ENCODE data around the gene NTN1. TPM values are rescaled to one million over a fixed set of nuclear protein-coding genes. Genes with fewer than 3 reads are reported as not detected.

Gene NTN1
- total RNA-seq, 1 donor from 2014 or later, result 7.8 TPM

DNA sequence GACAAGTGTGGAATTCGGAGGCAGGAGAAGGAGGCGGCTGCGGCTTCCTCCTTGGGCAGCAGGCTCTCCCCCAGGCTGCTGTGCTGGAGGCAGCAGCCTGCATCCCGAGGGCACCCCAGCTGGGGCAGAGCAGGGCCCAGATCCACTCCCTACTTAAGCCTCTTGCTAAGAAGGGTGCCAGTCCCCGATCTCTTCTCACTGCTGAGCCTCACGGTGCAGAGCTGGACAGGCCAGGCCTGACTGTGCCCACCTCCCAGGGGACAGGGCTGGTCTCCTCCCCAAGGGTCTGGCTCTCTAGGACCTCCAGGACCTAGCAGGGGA is 210.8 kb downstream of the NTN1 start:
- intact Hi-C loops (cut with DNase I), result no loop called here
- no peak for TF ChIP-seq CTCF (IDR thresholded peaks at IDR 0.05)
- H3K36me3 ChIP-seq, result no peaks in the 10 kb centered on the region

GRCh38 chr17:9232591-9233270 is 211.4 kb downstream of the NTN1 start:
- Histone ChIP-seq H3K27ac (no peak overlapping the region), H3K4me3 (no peak overlapping the region), H3K4me1 (no peaks in the 10 kb centered on the region), H3K27me3 (ENCODE audit: low read depth) (peaks cover 35% of the 10 kb centered on the region), H3K36me3 (no peaks in the 10 kb centered on the region), H3K9me3 (no peaks in the 10 kb centered on the region)
- intact Hi-C loops (cut with DNase I), result no loop called here
- ATAC-seq (no peak), DNase-seq (no peak)
- no peak for TF ChIP-seq CTCF (IDR thresholded peaks at IDR 0.05)

More for the DNA sequence above, 210.8 kb downstream of the NTN1 start:
- Histone ChIP-seq H3K27me3 (ENCODE audit: low read depth) (peaks cover 35% of the 10 kb centered on the region), H3K9me3 (no peaks in the 10 kb centered on the region), H3K27ac (no peak overlapping the region), H3K4me1 (no peaks in the 10 kb centered on the region), H3K4me3 (no peak overlapping the region)
- no peak for DNase-seq
- ATAC-seq, result no peak

DNA sequence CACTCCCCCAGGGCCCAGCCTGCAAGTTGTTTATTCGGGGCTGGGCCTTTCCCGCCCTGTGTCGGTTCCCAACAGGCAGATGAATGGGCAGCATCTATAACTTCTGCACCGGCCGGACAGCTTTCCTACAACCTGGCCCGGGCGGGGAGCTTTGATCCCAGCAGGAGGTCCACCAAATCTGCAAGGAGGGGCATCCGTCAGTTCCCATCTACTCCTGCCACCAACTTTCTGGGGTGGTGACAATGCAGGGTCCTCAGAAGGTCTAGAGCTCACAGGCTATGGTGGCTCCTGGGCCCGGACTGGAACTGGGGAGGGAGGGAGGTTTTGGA is 211.9 kb downstream of the NTN1 start:
- no peak for TF ChIP-seq CTCF (IDR thresholded peaks at IDR 0.05)
- ATAC-seq (no peak), DNase-seq (peak; percentile 22)
- Histone ChIP-seq H3K9me3 (no peaks in the 10 kb centered on the region), H3K4me1 (no peaks in the 10 kb centered on the region), H3K27me3 (ENCODE audit: low read depth) (peaks cover 35% of the 10 kb centered on the region), H3K27ac (no peak overlapping the region), H3K4me3 (no peak overlapping the region), H3K36me3 (no peaks in the 10 kb centered on the region)
- intact Hi-C loops (cut with DNase I), result no loop called here

DNA sequence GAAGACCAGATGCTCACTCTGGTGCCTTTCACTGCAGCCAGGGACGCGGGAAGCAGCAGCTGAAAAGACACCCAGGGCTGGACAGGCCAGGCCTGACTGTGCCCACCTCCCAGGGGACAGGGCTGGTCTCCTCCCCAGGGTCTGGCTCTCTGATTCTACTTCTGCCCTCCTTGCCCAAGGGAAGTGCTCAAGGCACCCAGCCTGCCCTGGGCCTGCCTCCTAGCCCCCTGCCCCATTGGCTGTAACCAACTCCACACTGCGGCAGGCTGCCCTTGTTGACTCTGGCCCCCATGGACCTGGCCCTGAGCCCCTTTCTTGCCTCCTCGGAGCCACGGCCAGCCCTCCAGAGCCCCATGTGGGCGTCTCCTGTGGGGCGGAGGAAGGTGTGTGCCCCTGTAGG is 212.5 kb downstream of the NTN1 start:
- DNase-seq (peak; percentile 41), ATAC-seq (no peak)
- Histone ChIP-seq H3K27ac (no peak overlapping the region), H3K4me1 (peaks cover under 1% of the 10 kb centered on the region), H3K27me3 (ENCODE audit: low read depth) (peaks cover 35% of the 10 kb centered on the region), H3K36me3 (no peaks in the 10 kb centered on the region), H3K9me3 (no peaks in the 10 kb centered on the region), H3K4me3 (no peak overlapping the region)
- no peak for TF ChIP-seq CTCF (IDR thresholded peaks at IDR 0.05)
- intact Hi-C loops (cut with DNase I), result no loop called here

GRCh38 chr17:9234389-9234945 is 213.2 kb downstream of the NTN1 start:
- intact Hi-C loops (cut with DNase I), result no loop called here
- Histone ChIP-seq H3K4me1 (peaks cover 7% of the 10 kb centered on the region), H3K36me3 (no peaks in the 10 kb centered on the region), H3K27me3 (ENCODE audit: low read depth) (peaks cover 35% of the 10 kb centered on the region), H3K9me3 (no peaks in the 10 kb centered on the region), H3K27ac (no peak overlapping the region), H3K4me3 (no peak overlapping the region)
- TF ChIP-seq CTCF (IDR thresholded peaks at IDR 0.05), result no peak
- ATAC-seq (no peak), DNase-seq (peak; percentile 23)

Measured in lower lobe of right lung (tissue), 2 donors.